ENCODE data around the gene RIN1. TPM values are rescaled to one million over a fixed set of nuclear protein-coding genes. Genes with fewer than 3 reads are reported as not detected.
"Not testable (repeated sequence)": the region's sequence is repeated elsewhere in the genome, so short reads cannot be mapped to it uniquely, and the experiment has no call there.

RIN1 gene
- total RNA-seq, 1 donor from 2014 or later: 1.7 TPM

DNA sequence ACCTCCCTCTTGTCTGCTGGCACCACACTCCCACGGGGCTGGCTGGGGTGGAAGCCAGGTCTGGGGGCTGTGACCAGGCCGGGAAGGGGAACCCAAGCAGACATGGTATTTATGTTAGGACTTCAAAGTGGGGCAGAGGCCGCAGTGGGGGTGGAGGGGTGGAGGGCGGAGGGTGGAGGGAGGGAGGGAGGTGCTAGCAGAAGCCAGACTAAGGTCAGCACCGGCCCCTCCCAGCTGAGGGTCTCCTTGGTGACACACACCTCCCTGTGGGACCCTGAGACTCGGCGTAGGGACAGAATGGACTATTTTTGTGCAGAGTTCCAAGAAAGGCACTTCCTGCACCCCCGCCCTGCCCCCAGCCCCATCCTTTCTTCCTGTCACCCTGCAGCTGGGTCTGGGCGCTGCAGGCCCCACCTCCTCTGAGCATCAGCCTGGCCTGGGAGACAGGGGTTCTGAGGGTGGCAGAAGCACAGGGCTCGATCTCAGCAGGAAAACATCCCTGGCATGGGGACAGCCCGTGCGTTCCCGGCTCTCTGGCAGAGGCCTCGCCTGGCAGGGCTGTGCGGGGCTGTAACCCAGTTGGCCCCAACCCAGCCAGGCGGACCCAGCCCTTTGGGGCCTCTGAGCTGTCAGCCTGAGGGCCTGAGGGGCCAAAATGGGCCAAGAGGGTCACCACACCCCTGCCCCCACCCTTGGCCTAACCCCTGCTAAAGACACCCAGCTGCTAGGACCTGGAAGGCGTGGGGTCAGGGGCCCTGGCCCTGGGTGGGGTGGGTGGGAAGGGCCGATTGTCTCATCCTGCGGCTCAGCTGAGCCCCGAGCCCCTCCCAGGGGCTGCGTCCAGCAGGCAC is 9.7 kb downstream of the RIN1 start:
- peak; percentile 84 for DNase-seq
- peak; percentile 73 for ATAC-seq
- intact Hi-C loops (cut with micrococcal nuclease): no loop called here

DNA sequence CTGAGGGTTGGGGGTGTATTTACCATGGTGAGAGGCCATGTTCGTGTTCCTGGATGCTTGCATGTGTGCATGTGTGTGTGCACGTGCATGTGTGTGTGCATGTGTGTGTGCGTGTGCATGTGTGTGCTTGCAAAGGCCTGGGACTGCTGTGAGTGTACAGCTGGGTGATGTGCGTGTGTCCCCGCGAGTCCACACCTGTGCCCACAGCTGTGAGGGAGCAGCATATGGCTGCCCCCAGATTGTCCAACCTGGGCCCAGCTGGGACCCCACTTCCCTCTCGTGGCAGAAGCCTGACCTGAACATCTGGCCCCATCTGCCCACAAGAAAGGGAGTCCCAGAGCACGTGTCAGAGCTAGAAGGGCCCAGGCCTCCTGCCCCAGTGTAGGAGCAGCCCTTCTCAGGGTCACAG is 11.0 kb downstream of the RIN1 start:
- ATAC-seq: no peak
- intact Hi-C loops (cut with micrococcal nuclease): no loop called here
- DNase-seq: peak; percentile 33

DNA sequence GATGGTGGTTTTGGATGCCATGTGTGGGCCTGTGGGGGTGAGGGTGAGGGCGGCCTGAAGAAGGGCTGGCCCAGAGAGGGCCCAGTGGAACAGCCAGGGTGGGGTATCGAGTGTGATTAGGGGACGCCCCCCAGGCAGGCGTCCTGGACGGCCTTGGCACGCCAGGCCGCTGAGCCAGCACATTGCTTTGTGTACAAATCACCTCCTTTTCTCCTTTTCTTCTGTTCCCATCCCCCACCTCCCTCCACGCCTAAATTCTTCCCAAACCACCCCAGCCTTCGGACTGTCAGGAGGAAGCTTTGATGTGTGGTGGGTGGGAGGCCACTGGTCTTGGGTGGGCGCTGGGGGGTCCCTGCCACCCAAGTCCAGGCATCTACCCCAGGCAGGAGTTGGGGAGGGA is 11.6 kb downstream of the RIN1 start:
- DNase-seq (no peak), ATAC-seq (no peak)
- intact Hi-C loops (cut with micrococcal nuclease): no loop called here

DNA sequence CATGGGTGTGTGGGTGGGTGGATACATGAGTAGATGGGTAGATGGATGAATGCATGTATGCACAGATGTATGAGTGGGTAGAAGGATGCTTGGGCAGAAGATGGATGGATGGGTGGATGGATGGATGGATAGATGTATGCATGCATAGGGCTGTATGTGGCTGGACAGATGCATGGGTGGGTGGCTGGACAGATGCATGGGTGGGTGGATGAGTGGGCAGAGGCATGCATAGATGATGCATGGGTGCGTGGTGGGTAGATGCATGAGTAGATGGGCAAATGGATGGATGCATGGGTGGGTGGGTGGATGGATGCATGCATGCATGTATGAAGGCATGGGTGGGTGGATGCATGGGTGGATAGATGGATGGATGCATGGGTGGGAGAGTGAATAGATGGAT is 12.6 kb downstream of the RIN1 start:
- DNase-seq (peak; percentile 6), ATAC-seq (no peak)
- intact Hi-C loops (cut with micrococcal nuclease): no loop called here

DNA sequence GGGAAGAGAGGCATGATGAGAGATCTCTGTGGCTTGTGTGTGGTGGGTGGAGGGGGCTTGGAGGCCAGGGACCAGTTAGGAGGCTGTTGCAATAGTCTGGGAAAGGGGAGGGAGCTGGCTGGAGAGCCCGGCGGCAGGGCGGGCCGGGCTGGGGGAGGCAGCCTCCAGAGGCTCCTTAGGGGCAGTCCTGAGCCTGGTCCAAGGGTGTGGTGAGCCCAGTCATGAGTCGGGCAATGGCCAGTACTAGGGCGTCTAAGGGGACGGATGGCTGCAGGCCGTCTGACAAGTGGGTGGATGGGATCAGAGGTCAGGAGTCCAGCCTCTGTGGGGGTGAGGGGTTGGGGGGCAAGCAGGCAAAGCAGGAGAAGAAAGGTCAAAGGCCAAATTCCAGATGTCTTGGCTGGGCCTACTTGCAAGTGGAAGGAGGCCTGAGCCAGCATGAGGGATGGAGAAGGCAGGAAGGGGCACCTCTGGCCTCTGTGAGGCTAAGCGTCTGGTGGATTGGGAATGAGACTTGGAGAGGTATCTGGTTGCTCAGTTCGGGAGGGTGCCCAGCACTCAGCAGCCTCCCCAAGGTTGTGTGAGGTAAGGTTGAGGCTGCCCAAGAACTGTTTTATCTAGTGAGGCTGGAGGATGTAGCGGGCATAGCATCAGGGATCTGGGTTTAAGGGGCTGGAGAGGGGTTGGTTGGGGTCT is 13.4 kb downstream of the RIN1 start:
- DNase-seq (peak; percentile 82), ATAC-seq (peak; percentile 56)
- intact Hi-C loops (cut with micrococcal nuclease): no loop called here

DNA sequence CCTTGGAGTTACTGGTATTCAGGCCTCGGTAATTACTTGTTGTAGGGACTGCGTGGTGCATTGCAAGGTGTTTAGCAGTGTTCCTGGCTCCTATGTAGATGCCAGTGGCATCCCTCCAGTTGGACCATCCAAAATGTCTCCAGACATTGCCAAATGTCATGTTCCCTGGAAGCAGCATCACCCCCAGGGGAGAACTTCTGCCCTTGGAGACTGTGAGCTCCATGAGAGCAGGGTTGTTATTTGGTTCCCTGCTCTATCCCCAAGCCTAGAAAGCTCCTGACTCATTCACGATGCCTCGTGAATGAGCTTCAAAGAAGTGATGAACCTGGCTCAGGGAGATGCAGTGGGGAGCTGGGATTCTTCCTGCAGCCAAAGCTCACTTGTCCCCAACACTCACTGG is 14.6 kb downstream of the RIN1 start:
- intact Hi-C loops (cut with micrococcal nuclease): no loop called here
- ATAC-seq (no peak), DNase-seq (peak; percentile 5)

DNA sequence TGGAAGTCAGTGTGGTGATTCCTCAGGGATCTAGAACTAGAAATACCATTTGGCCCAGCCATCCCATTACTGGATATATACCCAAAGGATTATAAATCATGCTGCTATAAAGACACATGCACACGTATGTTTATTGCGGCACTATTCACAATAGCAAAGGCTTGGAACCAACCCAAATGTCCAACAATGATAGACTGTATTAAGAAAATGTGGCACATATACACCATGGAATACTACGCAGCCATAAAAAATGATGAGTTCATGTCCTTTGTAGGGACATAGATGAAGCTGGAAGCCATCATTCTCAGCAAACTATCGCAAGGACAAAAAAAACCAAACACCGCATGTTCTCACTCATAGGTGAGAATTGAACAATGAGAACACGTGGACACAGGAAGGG is 15.5 kb downstream of the RIN1 start:
- intact Hi-C loops (cut with micrococcal nuclease); ATAC-seq; DNase-seq: not testable (repeated sequence)

DNA sequence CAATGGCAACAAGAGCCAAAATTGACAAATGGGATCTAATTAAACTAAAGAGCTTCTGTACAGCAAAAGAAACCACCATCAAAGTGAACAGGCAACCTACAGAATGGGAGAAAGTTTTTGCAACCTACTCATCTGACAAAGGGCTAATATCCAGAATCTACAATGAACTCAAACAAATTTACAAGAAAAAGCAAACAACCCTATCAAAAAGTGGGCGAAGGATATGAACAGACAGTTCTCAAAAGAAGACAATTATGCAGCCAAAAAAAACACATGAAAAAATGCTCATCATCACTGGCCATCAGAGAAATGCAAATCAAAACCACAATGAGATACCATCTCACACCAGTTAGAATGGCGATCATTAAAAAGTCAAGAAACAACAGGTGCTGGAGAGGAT is 15.9 kb downstream of the RIN1 start:
- ATAC-seq; intact Hi-C loops (cut with micrococcal nuclease); DNase-seq: not testable (repeated sequence)

DNA sequence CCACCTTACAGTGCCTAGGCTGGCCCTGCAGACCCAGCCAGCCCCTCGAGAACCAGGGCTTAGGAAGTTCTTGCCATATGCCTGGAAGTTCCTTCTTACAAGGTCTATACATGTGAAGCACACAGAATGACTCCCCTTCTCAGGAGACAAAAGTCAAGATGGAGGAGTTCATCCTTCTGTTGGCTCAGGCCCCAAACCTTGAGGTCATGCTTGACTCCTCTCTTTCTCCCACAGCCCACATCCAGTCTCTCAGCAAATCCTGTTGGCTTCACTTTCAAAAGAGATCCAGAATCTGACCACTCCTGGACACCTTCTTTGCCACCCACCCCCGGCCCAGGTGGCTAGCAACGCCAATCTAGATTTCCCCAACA is 17.6 kb downstream of the RIN1 start:
- no peak for DNase-seq
- intact Hi-C loops (cut with micrococcal nuclease): no loop called here
- ATAC-seq: no peak

DNA sequence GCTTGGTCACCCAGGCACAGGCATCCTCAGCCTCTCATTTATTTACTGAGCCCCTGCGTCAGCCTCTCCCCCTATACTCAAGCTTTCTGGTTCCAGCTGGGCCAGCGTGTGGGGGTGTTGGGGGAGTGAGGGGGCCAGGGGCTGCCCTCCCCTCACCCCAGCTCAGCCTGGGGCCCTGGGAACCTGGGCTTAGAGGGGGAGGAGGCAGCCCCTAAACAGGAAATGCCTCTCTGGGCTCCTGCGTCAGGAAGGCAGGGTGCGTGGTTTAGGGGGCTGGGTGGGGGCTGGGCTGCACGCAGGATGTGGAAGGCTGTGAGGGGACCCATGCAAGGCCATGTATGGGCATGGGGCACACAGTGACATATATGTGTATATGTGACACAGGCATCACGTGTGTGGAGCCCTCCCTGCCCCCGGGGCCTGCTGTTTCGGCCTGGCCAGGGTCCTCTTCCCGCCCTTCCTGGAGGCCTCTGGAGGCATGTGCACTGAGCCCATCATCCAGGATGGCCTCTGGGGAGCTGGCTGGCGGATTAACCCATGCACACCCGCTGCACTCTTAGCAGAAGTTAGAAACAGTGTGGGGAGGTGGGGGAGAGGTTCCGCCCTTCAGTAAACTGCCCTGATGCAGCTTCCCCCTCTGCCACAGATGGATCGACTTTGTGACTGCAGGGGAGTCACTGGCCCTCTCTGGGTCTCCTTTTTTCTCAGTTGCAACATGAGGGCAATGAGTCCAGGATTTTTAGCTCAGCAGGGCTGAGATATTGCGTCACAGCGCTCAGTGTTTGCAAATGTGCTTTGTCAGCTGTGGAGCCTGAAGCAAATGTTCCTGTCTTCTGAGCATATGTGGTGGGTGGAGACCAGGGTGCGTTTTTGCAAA is 18.3 kb downstream of the RIN1 start:
- peak; percentile 49 for ATAC-seq
- DNase-seq: peak; percentile 70
- intact Hi-C loops (cut with micrococcal nuclease): no loop called here

DNA sequence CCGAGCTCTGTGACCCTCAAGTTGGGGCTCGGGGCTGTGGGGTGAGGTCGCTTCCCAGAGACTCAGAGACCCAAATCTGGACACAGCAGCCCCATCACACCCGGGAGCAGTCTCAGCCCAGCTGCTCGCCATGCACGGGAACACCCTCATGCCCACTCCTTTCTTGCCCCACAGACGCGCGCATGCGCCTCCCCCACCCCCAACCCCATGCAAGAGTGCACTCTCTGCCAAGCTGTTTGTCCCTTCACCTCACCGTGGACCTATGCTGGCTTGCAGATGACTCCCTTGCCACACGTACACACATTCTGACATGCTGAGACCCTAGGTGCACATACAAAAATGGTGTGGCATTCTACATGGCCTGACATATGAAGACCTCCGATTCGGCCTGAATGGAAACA is 18.9 kb downstream of the RIN1 start:
- DNase-seq (peak; percentile 73), ATAC-seq (peak; percentile 24)
- intact Hi-C loops (cut with micrococcal nuclease): no loop called here

DNA sequence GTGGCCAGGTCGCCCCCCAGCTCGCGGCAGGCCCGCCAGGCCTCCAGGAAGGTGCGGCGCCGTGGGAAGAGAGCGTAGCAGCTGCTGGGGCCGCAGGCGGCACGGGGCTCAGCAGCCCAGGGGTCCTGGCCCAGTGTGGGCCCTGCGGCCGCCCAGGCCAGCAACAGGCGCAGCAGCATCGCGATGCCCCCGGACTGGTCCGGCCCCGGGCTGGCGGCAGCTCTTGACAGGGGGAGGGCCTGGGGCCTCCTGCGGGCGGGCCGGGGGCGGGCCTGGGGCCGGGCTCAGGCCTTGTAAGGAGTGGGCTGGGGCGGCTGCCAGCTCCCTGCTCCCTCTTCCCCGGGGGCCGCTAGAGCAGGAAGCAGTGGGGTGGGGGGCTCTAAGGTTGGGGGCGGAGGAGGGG is 19.4 kb downstream of the RIN1 start, which contains the start of gene CD248:
Gene CD248, minus strand, starts transcription at position 196 of the 403 bp plus-strand sequence. Its CDS starts 17 bp downstream, at position 179.
- intact Hi-C loops (cut with micrococcal nuclease): no loop called here
- DNase-seq (peak; percentile 92), ATAC-seq (peak; percentile 58)

DNA sequence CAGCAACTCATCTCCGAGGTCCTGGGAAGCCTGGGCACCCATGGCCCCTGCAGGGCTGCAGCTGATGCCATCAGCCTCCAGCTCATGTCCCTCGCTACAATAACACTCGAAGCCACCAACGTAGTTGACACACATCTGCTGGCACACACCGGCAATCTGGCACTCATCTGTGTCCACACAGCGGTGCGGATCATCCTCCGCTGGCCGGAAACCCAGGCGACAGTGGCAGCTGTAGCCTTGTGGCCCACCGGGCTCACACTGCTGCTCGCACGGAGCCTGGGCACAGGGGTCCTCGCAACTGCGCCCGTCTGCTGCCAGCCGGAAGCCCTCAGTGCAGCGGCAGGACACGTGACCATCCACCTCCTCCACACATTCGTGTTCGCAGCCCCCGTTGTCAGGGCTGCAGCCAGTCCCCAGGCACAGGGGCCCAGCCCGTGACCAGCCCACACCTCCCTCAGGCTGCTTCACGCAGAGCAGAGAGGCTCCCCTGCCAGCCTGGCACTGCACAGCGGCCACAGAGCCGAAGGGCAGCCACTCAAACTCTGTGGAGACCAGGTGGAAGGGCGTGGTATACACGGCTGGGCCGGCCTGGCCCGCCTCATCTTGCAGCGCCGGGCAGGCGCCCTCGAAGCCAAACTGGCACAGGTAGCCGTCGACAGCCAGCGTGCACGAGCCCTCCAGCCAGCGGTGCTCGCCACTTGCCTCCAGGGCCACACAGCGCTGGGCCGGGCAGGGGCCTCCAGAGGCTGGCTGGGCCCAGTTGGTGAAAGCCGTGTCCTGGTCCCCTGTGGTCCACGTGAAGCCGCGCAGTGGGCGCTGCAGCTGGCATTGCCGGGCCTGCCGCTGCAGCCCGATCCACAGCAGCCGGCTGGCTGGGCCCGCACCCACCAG is 20.1 kb downstream of the RIN1 start:
- no peak for DNase-seq
- intact Hi-C loops (cut with micrococcal nuclease): no loop called here

DNA sequence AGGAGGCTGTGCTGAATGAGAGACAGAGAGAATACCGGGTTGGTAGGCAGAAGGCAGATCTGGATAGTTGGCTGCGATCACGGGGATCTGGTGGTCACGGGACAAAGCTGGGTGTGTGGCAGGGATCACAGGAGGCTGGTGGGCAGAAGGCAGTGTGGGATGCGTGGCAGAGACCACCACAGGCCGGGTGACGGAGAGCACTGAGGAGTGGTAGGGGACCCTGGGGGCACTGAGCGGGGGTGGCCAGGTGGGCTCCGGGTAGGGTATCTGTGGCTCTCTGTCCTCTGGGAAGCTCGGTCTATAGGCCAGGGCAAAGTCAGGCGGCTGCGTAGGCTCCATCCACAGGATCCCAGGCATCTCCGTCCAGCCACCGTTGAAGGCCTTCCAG is 20.7 kb downstream of the RIN1 start:
- intact Hi-C loops (cut with micrococcal nuclease): no loop called here
- DNase-seq (no peak), ATAC-seq (no peak)

More for the DNA sequence above, 20.1 kb downstream of the RIN1 start:
- no peak for ATAC-seq

DNA sequence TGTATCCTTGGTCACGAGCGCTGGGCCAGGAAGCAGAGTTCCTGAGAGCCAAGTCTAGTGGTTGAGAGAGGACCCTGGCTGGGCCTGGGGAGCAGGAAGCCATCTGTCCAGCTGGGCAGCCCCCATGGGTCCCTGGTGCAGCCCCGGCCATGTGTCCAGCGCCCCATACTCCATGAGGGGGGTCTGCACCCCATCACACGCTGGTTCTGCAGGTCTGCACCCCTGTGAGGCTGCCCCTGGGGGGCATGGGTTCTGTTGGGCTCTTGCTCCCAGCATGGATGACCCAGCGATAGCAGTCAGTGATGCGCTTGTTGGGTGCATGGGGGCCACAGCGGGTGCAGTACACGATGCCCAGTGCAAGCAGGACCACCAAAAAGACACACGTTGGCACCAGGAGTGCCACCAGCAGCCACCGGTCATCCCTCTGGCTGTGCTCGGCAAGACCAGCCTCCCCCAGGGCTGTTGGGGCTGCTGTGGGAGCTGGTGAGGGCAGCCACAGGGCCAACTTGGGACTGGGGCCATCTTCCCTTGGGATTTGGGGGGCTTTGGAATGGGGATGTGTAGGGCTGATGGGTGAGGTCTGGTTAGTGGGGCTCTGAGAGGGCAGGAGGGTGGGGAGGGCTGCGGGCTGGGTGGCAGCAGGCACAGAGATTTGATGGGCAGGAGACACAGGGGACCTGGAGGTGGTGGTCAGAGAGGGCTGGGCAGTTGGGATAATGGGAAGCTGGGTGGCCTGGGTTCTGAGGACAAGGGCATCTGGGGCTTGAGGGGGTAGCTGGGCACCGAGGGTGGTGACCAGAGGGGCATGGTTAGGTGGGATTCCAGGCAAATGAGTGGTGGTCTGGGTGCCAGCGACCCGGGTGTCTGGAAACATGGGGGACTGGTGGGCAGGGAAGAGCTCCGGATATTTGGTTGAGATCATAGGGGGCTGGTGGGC is 21.4 kb downstream of the RIN1 start:
- intact Hi-C loops (cut with micrococcal nuclease): loop anchor here (5.0 kb wide), 1 partner anchor 72 kb away; no protein-coding TSS in a partner anchor
- DNase-seq (no peak), ATAC-seq (no peak)

DNA sequence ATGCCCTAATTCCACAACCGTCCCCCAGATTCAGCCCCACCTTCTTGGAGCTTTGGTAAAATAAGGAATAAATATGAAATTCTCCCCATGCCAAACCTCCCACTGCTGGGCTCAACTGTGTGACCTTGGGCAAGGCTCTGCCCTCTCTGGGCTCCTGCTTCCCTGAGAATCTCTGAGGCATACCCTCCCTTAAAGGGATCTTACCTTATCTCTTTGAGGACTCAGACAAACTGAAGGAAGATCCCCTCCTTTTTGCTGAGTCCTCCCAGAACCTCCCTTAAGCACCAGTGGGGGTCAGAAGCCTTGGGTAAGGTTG is 22.1 kb downstream of the RIN1 start:
- no peak for ATAC-seq
- DNase-seq: no peak
- intact Hi-C loops (cut with micrococcal nuclease): loop anchor here (5.0 kb wide), 1 partner anchor 73 kb away; no protein-coding TSS in a partner anchor

DNA sequence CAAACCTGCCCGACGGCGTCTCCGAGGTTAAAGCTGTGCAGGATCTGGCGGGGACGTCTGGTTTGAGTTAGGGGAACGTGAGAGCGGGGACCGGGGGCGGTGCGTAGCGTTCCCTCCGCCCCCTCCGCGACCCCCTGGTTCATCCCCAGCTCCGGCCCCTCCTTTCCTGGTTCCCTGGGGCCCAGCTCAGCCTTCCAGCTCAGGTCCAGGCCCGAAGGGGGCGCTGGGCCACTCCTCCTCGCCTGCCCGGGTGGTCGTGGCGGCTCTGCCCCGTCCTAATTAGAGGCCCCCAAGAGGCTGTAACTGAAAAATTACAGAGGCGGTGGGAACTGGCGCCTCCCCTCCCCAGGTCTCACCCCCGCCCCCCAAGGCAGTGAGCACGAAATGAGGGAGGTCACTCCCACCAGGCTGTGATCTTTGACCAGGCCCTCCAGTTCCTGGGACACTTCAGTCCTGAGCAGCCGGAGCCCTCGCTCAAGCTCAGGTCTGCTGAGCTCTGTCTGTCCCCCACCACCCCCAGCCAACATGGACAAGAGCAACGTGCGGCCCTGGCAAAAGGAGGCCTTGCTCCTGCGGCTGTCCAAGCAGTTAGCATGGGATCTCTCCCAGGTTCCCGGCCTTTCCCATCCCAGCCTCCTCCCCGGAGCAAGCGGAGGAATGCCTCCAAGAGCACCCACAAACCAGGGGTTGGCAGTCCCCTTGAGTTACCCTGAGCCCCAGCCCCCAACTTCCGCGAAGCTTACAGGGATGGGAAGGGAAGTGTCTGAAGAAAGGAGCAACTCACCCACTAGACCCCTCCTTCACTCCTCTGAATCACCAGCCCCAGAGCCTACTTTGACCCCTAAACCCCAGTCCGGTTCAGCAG is 22.7 kb downstream of the RIN1 start:
- ATAC-seq: no peak
- intact Hi-C loops (cut with micrococcal nuclease): loop anchor here (5.0 kb wide), 1 partner anchor 74 kb away; no protein-coding TSS in a partner anchor
- peak; percentile 61 for DNase-seq

Measured in left ventricle myocardium superior (tissue), 1 donor.